Left ventricle myocardium inferior (tissue), 1 donor: ENCODE measurements around the gene KIF19. TPM values are rescaled to one million over a fixed set of nuclear protein-coding genes. Genes with fewer than 3 reads are reported as not detected.

Source experiments
- DNase-seq: peaks from one replicate; pipeline ENCODE4 v3.0.0-alpha.2; 2020
- H3K27ac ChIP-seq: fragments of 200-600 bp; replicated peaks from 2 replicates; pipeline ENCODE4 v1.8.0; 2021
- H3K27me3 ChIP-seq: fragments of 200-600 bp; 2 replicates; pipeline ENCODE4 v1.8.0; 2021; ENCODE audit warnings: low read depth
- H3K36me3 ChIP-seq: fragments of 200-600 bp; 2 replicates; pipeline ENCODE4 v1.8.0; 2021
- H3K4me1 ChIP-seq: fragments of 200-600 bp; 2 replicates; pipeline ENCODE4 v1.8.0; 2021
- H3K4me3 ChIP-seq: fragments of 200-600 bp; 2 replicates; pipeline ENCODE4 v1.8.0; 2021; ENCODE audit warnings: mild to moderate bottlenecking, moderate library complexity
- H3K9me3 ChIP-seq: fragments of 200-600 bp; replicated peaks from 2 replicates; pipeline ENCODE4 v1.8.0; 2021
- CTCF ChIP-seq: fragments of 200-600 bp; IDR thresholded peaks from 2 replicates; pipeline ENCODE4 v1.8.0; 2021; ENCODE audit warnings: antibody characterized with exemption, mild to moderate bottlenecking, borderline replicate concordance
- intact Hi-C: fragments of 100-400 bp; cut with micrococcal nuclease; formaldehyde crosslinking; loops from one replicate; pipeline ENCODE4 v1.11.0; 2022
- total RNA-seq: library from RNA; stranded (reverse); fragmentation: NEBNext Ultra II Directional; extraction: Animal tissue kit (Norgen Biotek cat#: 25700); gene quantifications from one replicate; pipeline ENCODE4 v1.2.1, GENCODE V29; 2021
- donor health status: DM: no; HTN: yes; CAD: no; lungs with severe emphysema.

Gene KIF19
- total RNA-seq, 1 donor from 2014 or later: 0.08 TPM

GRCh38 chr17:74362810-74363498 is 36.9 kb downstream of the KIF19 start:
- TF ChIP-seq CTCF: no peak
- Histone ChIP-seq H3K36me3 (no peaks in the 10 kb centered on the region), H3K27me3 (peaks cover 61% of the 10 kb centered on the region), H3K4me1 (peaks cover 5% of the 10 kb centered on the region), H3K4me3 (no peak overlapping the region), H3K27ac (no peak overlapping the region), H3K9me3 (no peaks in the 10 kb centered on the region)
- no peak for DNase-seq
- intact Hi-C loops: no loop called here

DNA sequence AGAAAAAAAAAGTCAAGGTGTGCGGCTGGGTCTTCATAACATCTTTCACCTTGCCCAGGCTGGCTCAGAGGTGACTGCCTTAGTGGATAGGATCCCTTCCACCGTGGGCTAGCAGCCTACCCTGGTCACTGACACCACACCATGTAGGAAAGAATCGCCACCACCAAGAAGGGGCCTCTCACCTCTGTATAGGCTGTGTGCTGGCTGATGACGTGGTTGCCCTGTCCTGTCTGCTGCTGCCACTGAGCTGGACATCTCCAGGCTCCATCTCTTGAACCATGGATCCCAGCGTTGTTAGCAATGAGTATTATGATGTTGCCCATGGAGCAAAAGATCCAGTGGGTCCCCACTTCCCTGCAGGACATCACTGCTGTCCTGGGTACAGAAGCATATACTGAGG is 41.2 kb downstream of the KIF19 start, which contains the start of gene GPR142:
GPR142 (plus strand) TSS at position 301 of the 400 bp plus-strand sequence. CDS start 2,035 bp downstream, outside the sequence.
- peaks cover 42% of the 10 kb centered on the region for H3K27me3 ChIP-seq
- H3K4me1 ChIP-seq: peaks cover 13% of the 10 kb centered on the region
- H3K27ac ChIP-seq: no peak within 1 kb of the TSS
- no peaks in the 10 kb centered on the region for H3K36me3 ChIP-seq
- peak within 1 kb of the TSS; percentile 35 for H3K4me3 ChIP-seq
- no peak for DNase-seq
- TF ChIP-seq CTCF: no peak
- H3K9me3 ChIP-seq: no peaks in the 10 kb centered on the region
- intact Hi-C loops: no loop called here

DNA sequence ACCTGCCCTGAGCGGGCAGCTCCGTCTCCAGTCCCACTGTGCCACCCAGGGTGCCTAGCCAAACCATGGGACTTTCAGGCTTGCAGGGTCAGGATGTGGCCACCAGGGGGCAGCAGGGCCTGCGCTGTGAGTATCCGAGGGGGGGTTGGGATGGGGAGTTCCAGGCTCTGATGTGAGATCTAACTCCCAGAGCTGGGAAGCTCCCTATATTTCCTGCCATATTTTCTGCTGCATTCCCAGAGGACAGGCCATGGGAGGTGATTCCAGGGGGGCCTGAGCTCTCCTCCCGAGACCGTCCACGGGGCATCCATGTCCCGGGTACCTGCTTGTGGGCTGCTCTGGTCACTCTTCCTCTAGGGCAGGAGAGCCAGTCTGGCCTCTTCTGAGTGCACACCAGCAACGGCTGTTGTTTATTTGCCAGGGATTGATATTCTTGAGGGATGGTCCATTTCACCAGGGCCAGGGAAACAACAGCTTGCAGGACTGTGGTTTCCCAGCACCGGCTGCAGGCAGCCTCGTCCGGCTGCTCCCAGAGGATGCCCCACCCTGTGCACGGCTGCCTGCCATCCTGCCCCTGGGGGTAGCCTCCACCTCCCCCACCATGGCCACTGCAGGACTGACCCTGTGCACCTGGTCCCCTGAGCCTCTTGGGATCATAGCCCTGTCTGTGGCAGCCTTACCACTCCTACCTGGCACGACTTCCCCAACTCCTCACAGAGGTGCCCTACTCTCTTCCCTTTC is 42.5 kb downstream of the KIF19 start:
- TF ChIP-seq CTCF: peak; percentile 94
- Histone ChIP-seq H3K36me3 (no peaks in the 10 kb centered on the region), H3K27me3 (peaks cover 29% of the 10 kb centered on the region), H3K9me3 (no peaks in the 10 kb centered on the region), H3K4me1 (peaks cover 13% of the 10 kb centered on the region), H3K27ac (no peak overlapping the region), H3K4me3 (peak overlapping the region; percentile 35)
- intact Hi-C loops: no loop called here
- DNase-seq: peak; percentile 76

GRCh38 chr17:74369221-74369620 is 43.2 kb downstream of the KIF19 start:
- TF ChIP-seq CTCF: no peak
- Histone ChIP-seq H3K27ac (no peak overlapping the region), H3K9me3 (no peaks in the 10 kb centered on the region), H3K4me3 (peak overlapping the region; percentile 35), H3K4me1 (peaks cover 20% of the 10 kb centered on the region), H3K27me3 (peaks cover 29% of the 10 kb centered on the region), H3K36me3 (no peaks in the 10 kb centered on the region)
- peak; percentile 62 for DNase-seq
- intact Hi-C loops: no loop called here

GRCh38 chr17:74369665-74370490 is 43.9 kb downstream of the KIF19 start:
- Histone ChIP-seq H3K36me3 (no peaks in the 10 kb centered on the region), H3K27ac (no peak overlapping the region), H3K4me3 (no peak overlapping the region), H3K27me3 (peaks cover 29% of the 10 kb centered on the region), H3K4me1 (peaks cover 22% of the 10 kb centered on the region), H3K9me3 (no peaks in the 10 kb centered on the region)
- DNase-seq: no peak
- intact Hi-C loops: no loop called here
- no peak for TF ChIP-seq CTCF
